IPS-18c (cell line): ENCODE data around the gene SPAG16.
"Not testable (repeated sequence)": the region's sequence is repeated elsewhere in the genome, so short reads cannot be mapped to it uniquely, and the experiment has no call there.

Experiments
- H3K4me3 ChIP-seq: 2 replicates; pipeline ENCODE4 v1.7.0; 2013; ENCODE audit warnings: low read depth, mild to moderate bottlenecking, low read length, moderate library complexity; ENCODE audit not compliant: insufficient read depth
- H3K9me3 ChIP-seq: one replicate; pipeline ENCODE4 v1.6.1; 2013; ENCODE audit warnings: mild to moderate bottlenecking, low read length, moderate library complexity; ENCODE audit not compliant: control insufficient read depth, insufficient read depth

The SPAG16 gene

GRCh38 chr2:213316001-213316735 lies 31.9 kb downstream of the SPAG16 start:
- Histone ChIP-seq H3K9me3 (no peaks in the 10 kb centered on the region), H3K4me3 (no peak overlapping the region)

GRCh38 chr2:213317929-213318328 lies 33.7 kb downstream of the SPAG16 start:
- H3K9me3 ChIP-seq: no peaks in the 10 kb centered on the region
- no peak overlapping the region for H3K4me3 ChIP-seq

- no peak overlapping the region for H3K4me3 ChIP-seq
- H3K9me3 ChIP-seq: no peaks in the 10 kb centered on the region
Measured at GRCh38 chr2:213320604-213321003, 36.3 kb downstream of the SPAG16 start.

GRCh38 chr2:213336253-213336770 lies 52.0 kb downstream of the SPAG16 start:
- H3K9me3 ChIP-seq: peaks cover 7% of the 10 kb centered on the region
- H3K4me3 ChIP-seq: no peak overlapping the region; the same call in 1 of the 2 replicates

GRCh38 chr2:213353419-213353818 lies 69.2 kb downstream of the SPAG16 start:
- H3K9me3 ChIP-seq: peaks cover 2% of the 10 kb centered on the region

GRCh38 chr2:213376644-213377043 lies 92.4 kb downstream of the SPAG16 start:
- Histone ChIP-seq H3K4me3 (no peak overlapping the region), H3K9me3 (no peaks in the 10 kb centered on the region)

More at GRCh38 chr2:213353419-213353818, 69.2 kb downstream of the SPAG16 start:
- H3K4me3 ChIP-seq: no peak overlapping the region

GRCh38 chr2:213407027-213407426 lies 122.8 kb downstream of the SPAG16 start:
- not testable (repeated sequence) for H3K9me3 ChIP-seq, H3K4me3 ChIP-seq

GRCh38 chr2:213408426-213409070 lies 124.3 kb downstream of the SPAG16 start:
- not testable (repeated sequence) for H3K9me3 ChIP-seq, H3K4me3 ChIP-seq

- H3K4me3 ChIP-seq, H3K9me3 ChIP-seq: not testable (repeated sequence)
Measured at GRCh38 chr2:213410687-213411086, 126.4 kb downstream of the SPAG16 start.

- H3K4me3 ChIP-seq: no peak overlapping the region
- no peaks in the 10 kb centered on the region for H3K9me3 ChIP-seq
Measured at GRCh38 chr2:213411582-213412289, 127.5 kb downstream of the SPAG16 start.

GRCh38 chr2:213415093-213415492 lies 130.8 kb downstream of the SPAG16 start:
- Histone ChIP-seq H3K4me3 (no peak overlapping the region), H3K9me3 (no peaks in the 10 kb centered on the region)

GRCh38 chr2:213416832-213417231 lies 132.6 kb downstream of the SPAG16 start:
- peaks cover 3% of the 10 kb centered on the region for H3K9me3 ChIP-seq

GRCh38 chr2:213419980-213420379 lies 135.7 kb downstream of the SPAG16 start:
- Histone ChIP-seq H3K9me3 (peaks cover 5% of the 10 kb centered on the region), H3K4me3 (no peak overlapping the region)

More at GRCh38 chr2:213416832-213417231, 132.6 kb downstream of the SPAG16 start:
- H3K4me3 ChIP-seq: no peak overlapping the region

GRCh38 chr2:213420828-213421385 lies 136.6 kb downstream of the SPAG16 start:
- no peak overlapping the region for H3K4me3 ChIP-seq

GRCh38 chr2:213422211-213422610 lies 137.9 kb downstream of the SPAG16 start:
- Histone ChIP-seq H3K9me3 (peaks cover 5% of the 10 kb centered on the region), H3K4me3 (no peak overlapping the region)

More at GRCh38 chr2:213420828-213421385, 136.6 kb downstream of the SPAG16 start:
- peaks cover 5% of the 10 kb centered on the region for H3K9me3 ChIP-seq

- no peak overlapping the region for H3K4me3 ChIP-seq
- H3K9me3 ChIP-seq: peaks cover 5% of the 10 kb centered on the region
Measured at GRCh38 chr2:213425618-213426017, 141.4 kb downstream of the SPAG16 start.

GRCh38 chr2:213429516-213429915 lies 145.3 kb downstream of the SPAG16 start:
- Histone ChIP-seq H3K4me3 (no peak overlapping the region), H3K9me3 (no peaks in the 10 kb centered on the region)
